Mucosa of descending colon (tissue), 3 donors: ENCODE results near the gene GPNMB. TPM values are rescaled to one million over a fixed set of nuclear protein-coding genes. Genes with fewer than 3 reads are reported as not detected.

Experiments
- ATAC-seq: fragments of 200-7000 bp; cut with Tn5 transposase; one replicate; pipeline ENCODE4 v1.9.1; 2020; ENCODE audit warnings: mild to moderate bottlenecking, moderate library complexity
- DNase-seq, 3 donors: peaks; one replicate each; pipeline ENCODE4 v3.0.0-alpha.2; 2020
- H3K36me3 ChIP-seq: fragments of 200-600 bp; one replicate; pipeline ENCODE4 v1.8.0; 2021; ENCODE audit warnings: low read depth, mild to moderate bottlenecking
- H3K4me1 ChIP-seq: fragments of 200-600 bp; one replicate; pipeline ENCODE4 v1.8.0; 2021; ENCODE audit warnings: low read depth, mild to moderate bottlenecking
- H3K4me3 ChIP-seq: fragments of 200-600 bp; one replicate; pipeline ENCODE4 v1.8.0; 2021; ENCODE audit warnings: mild to moderate bottlenecking
- H3K9me3 ChIP-seq: fragments of 200-600 bp; one replicate; pipeline ENCODE4 v1.8.0; 2021; ENCODE audit warnings: mild to moderate bottlenecking
- CTCF ChIP-seq: fragments of 200-600 bp; IDR thresholded peaks from one replicate; pipeline ENCODE4 v1.8.0; 2022; ENCODE audit warnings: antibody characterized with exemption, mild to moderate bottlenecking
- intact Hi-C, 2 donors: fragments of 100-400 bp; cut with DNase I in 1 of 2; cut with micrococcal nuclease in 1 of 2; formaldehyde crosslinking; loops; one replicate each; pipeline versions ENCODE4 v1.11.0 to v1.11.1; 2022; cut with DNase I, micrococcal nuclease
- total RNA-seq, 3 donors: library from RNA; stranded (reverse); fragmentation: NEBNext Ultra II Directional in 2 of 3; extraction: Animal tissue kit (Norgen Biotek cat#: 25700) in 2 of 3; gene quantifications; one replicate each; pipeline versions ENCODE4 v1.2.1 to v1.2.4, GENCODE V29; 2021 to 2023
- donor health status: DM: no; HTN: no; CAD: no; lungs with moderate emphysema.
- donor health status: DM: no; HTN: no; CAD: no.
- donor health status: DM: no; HTN: yes; CAD: no.

GPNMB gene
- total RNA-seq, 3 donors from 2014 or later: 21.3 to 77.8 (median 38.8) TPM

GRCh38 chr7:23277359-23277989 lies 30.9 kb downstream of the GPNMB start:
- intact Hi-C loops: no loop called here
- no peaks in the 10 kb centered on the region for H3K9me3 ChIP-seq
- peak; percentile 39 for TF ChIP-seq CTCF
- H3K4me1 ChIP-seq: peaks cover 6% of the 10 kb centered on the region
- peak in 1 of 3 donors; percentile 50 for DNase-seq
- ATAC-seq: peak; percentile 60
- no peaks in the 10 kb centered on the region for H3K36me3 ChIP-seq
- no peak overlapping the region for H3K4me3 ChIP-seq

- Histone ChIP-seq H3K4me3 (no peak overlapping the region), H3K4me1 (no peaks in the 10 kb centered on the region), H3K9me3 (no peaks in the 10 kb centered on the region), H3K36me3 (no peaks in the 10 kb centered on the region)
- DNase-seq (no peak), ATAC-seq (no peak)
- TF ChIP-seq CTCF: no peak
- intact Hi-C loops: no loop called here
Measured at GRCh38 chr7:23279819-23280525, 33.4 kb downstream of the GPNMB start.

GRCh38 chr7:23283086-23283485 lies 36.5 kb downstream of the GPNMB start:
- no peak for ATAC-seq
- Histone ChIP-seq H3K4me1 (no peaks in the 10 kb centered on the region), H3K4me3 (no peak overlapping the region), H3K9me3 (no peaks in the 10 kb centered on the region), H3K36me3 (no peaks in the 10 kb centered on the region)
- intact Hi-C loops: no loop called here
- TF ChIP-seq CTCF: no peak
- DNase-seq: no peak

- no peaks in the 10 kb centered on the region for H3K36me3 ChIP-seq
- TF ChIP-seq CTCF: no peak
- intact Hi-C loops: no loop called here
- H3K4me1 ChIP-seq: no peaks in the 10 kb centered on the region
- H3K9me3 ChIP-seq: no peaks in the 10 kb centered on the region
- DNase-seq: no peak
- no peak for ATAC-seq
- no peak overlapping the region for H3K4me3 ChIP-seq
Measured at GRCh38 chr7:23284871-23285270, 38.3 kb downstream of the GPNMB start.

GRCh38 chr7:23285657-23286646 lies 39.4 kb downstream of the GPNMB start:
- H3K4me3 ChIP-seq: no peak overlapping the region
- H3K36me3 ChIP-seq: no peaks in the 10 kb centered on the region
- H3K9me3 ChIP-seq: no peaks in the 10 kb centered on the region
- no peak for ATAC-seq
- TF ChIP-seq CTCF: no peak
- no peak for DNase-seq
- intact Hi-C loops: no loop called here
- no peaks in the 10 kb centered on the region for H3K4me1 ChIP-seq
